ENCODE results near the gene TMEM69.
"Not testable (repeated sequence)": the region's sequence is repeated elsewhere in the genome, so short reads cannot be mapped to it uniquely, and the experiment has no call there.

The TMEM69 gene

GRCh38 chr1:45730780-45731319, 42.9 kb downstream of the TMEM69 start:
- no peak for DNase-seq (ENCODE audit: low read depth in 2 of 2)

GRCh38 chr1:45739137-45739536, 51.2 kb downstream of the TMEM69 start:
- DNase-seq (ENCODE audit: low read depth in 2 of 2) = no peak

- not testable (repeated sequence) for DNase-seq (ENCODE audit: low read depth in 2 of 2)
Observed at GRCh38 chr1:45739641-45740156, 51.7 kb downstream of the TMEM69 start.
